SU-DHL-6 (cell line): ENCODE results near the gene MAN1A2.

Experiments
- EZH2phosphoT487 ChIP-seq: fragments of 200-600 bp; sonication (generic), shearing (Covaris generic); conservative IDR thresholded peaks from 2 replicates; pipeline ENCODE4 v1.6.1; 2018; ENCODE audit warnings: mild to moderate bottlenecking, antibody characterized with exemption, low read length, moderate library complexity, mixed read lengths
- TF ChIP-seq, protein P1 (sequence below): fragments of 200-600 bp; sonication (generic); IDR thresholded peaks from one replicate; pipeline ENCODE4 v1.5.1; 2017; ENCODE audit warnings: antibody characterized with exemption, mild to moderate bottlenecking, low read length, moderate library complexity; ENCODE audit not compliant: insufficient read depth, poor library complexity, severe bottlenecking

GRCh38 chr1:117544509-117545109 is 177.4 kb downstream of the MAN1A2 start:
- TF ChIP-seq, protein P1, sequence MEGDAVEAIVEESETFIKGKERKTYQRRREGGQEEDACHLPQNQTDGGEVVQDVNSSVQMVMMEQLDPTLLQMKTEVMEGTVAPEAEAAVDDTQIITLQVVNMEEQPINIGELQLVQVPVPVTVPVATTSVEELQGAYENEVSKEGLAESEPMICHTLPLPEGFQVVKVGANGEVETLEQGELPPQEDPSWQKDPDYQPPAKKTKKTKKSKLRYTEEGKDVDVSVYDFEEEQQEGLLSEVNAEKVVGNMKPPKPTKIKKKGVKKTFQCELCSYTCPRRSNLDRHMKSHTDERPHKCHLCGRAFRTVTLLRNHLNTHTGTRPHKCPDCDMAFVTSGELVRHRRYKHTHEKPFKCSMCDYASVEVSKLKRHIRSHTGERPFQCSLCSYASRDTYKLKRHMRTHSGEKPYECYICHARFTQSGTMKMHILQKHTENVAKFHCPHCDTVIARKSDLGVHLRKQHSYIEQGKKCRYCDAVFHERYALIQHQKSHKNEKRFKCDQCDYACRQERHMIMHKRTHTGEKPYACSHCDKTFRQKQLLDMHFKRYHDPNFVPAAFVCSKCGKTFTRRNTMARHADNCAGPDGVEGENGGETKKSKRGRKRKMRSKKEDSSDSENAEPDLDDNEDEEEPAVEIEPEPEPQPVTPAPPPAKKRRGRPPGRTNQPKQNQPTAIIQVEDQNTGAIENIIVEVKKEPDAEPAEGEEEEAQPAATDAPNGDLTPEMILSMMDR = no peak
- TF ChIP-seq EZH2phosphoT487 = no peak
